Effector CD4-positive, alpha-beta T cell (primary cell): Measurements from ENCODE around the gene GALK2.
"Not testable (repeated sequence)": the region's sequence is repeated elsewhere in the genome, so short reads cannot be mapped to it uniquely, and the experiment has no call there.

Experiments
- DNase-seq: peaks from one replicate; pipeline ENCODE4 v3.0.0-alpha.2; 2020

The GALK2 gene

DNA sequence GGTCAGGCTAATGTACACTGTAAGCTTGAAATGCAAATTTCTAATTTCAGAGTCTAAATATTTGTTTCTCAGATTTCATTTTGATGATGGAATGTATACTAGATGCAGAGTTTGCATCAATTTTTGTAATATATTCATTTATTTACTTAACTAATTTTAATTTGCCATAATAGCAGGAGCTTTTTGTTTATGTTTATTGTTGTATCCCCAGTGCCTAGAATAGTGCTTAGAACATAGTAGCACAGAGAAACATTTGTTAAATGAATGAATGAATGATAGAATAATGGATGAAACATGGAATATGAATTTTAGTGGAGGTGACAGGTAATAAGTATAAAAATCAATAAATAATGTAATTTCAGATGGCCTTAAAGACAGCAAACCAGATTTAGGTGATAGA is 5.2 kb upstream of the GALK2 start:
- no peak for DNase-seq

GRCh38 chr15:49168016-49168415 is 2.0 kb upstream of the GALK2 start:
- no peak for DNase-seq

DNA sequence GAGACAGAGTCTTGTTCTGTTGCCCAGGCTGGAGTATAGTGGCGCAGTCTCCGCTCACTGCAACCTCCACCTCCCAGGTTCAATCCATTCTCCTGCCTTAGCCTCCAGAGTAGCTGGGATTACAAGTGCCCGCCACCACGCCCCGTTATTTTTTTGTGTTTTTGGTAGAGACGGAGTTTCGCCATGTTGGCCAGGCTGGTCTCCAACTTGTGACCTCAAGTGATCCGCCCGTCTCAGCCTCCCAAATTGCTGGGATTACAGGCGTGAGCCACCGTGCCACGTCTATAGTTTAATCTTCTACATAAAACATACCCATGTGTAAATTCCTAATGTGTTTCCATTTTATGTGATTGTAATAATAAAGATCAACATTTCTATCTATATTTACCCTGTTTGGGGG is 1.7 kb downstream of the GALK2 start:
- DNase-seq = no peak

DNA sequence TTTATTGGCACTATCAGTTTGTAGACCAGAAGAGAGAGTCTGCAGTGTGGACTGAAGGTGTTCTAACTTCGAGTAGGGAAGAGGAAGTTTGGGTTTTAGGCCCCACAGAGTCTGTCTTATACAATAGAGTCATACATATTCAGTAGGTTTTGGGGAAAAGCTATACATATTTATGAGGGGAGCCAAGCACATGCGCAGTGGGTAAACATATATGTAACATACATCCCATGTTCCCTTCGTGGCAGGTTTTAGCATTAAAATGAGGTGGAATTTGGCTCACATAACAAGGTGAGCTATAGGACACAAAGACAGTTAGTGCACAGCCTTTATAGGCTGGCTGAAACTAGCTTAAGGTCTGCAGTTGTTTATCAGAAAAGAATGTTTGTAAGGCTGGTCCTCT is 4.9 kb downstream of the GALK2 start:
- DNase-seq = no peak

DNA sequence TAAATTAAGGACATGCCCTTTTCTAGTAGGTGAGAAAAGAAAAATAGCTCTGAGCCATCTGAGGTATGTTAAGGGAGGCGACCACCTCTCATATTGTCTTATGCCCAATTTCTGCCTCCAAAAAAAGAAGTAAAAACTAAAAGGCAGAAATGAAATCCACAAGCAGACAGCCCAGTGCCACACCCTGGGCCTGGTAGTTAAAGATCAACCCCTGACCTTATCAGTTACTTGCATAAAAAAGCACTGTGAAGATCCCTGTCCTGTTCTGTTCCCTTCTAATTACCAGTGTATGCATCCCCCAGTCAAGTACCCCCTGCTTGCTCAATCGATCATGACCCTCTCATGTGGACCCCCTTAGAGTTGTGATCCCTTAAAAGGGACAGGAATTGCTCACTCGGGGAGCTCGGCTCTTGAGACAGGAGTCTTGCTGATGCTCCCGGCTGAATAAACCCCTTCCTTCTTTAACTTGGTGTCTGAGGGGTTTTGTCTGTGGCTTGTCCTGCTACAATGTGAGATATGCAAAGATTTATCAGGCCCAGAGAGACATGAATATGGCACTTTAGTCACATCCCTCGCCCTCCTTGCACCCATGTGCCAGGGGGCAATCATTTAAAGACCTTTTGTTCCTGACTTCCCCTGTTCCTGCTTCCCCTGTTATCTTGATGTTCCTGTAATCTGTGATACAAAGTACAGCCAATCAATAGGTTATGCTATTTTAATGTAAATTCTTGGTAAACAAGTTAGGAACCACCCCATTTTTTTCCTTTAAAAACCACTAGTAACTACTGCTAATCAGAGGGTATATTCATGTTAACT is 5.7 kb downstream of the GALK2 start:
- DNase-seq = not testable (repeated sequence)

DNA sequence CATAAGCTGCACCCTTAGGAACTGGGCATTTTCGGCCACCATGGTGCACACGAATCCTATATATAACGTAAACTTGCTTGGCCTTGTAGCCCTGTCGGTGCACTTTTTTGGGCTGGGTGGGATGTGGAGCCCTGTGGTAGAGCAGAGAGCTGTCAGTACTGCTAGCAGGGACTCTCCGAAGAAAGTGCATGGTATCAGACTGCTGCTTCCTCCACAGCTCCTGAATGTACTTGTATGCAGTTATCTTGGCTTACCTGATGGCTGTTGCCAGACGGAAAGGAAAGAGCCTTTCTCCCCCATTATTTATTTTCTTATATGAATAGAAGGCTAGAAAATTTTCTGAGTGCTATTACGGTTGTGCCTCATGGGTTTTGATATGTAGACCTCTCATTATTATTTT is 8.4 kb downstream of the GALK2 start:
- DNase-seq = no peak

DNA sequence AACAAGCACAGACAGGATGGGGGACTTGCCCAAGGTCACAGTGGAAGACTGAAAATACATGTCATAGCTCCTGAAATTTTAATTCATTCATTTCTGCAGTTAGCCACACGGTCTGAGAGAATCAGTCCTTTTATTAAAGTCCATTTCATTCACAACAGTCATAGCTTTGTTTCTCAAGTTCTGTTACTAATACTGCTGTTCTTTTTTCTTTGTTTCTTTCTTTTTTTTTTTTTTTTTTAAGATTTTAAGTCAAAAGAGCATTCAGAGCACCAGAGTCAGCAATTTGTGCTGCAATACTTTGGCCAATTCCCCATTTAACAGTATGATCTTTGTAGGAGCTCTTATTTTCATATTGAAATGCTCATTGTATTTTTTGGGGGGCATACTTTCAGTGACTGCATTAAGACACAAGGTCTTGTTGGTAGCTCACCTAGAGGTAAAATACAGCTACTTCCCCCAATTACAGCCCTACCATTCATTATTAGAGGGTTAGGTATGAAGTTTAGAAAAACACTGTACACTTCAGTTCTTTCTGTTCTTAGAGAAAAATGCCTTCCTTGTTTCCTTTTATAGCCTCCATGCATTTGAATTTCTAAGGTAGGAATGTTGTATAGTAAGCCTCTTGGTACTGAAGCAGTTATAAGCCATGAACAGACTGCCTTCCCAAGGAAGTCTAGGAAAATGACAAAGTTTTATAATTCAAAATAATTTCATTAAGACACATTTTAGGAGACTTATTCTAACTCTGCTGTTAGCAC is 9.6 kb downstream of the GALK2 start:
- DNase-seq = no peak

DNA sequence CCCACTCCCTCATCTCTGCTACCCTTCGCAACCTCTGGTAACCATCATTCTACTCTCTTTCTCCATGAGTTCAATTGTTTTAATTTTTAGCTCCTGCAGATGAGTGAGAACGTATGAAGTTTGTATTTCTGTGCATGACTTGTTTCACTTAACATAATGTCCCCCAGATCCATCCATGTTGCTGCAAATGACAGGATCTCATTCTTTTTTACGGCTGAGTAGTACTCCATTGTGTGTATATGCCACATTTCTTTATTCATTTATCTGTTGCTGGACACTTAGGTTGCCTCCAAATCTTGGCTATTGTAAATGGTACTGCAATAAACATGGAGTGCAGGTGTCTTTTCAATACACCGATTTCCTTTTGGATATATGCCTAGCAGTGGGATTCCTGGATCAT is 12.1 kb downstream of the GALK2 start:
- DNase-seq = no peak

GRCh38 chr15:49183741-49184140 is 13.7 kb downstream of the GALK2 start:
- not testable (repeated sequence) for DNase-seq

DNA sequence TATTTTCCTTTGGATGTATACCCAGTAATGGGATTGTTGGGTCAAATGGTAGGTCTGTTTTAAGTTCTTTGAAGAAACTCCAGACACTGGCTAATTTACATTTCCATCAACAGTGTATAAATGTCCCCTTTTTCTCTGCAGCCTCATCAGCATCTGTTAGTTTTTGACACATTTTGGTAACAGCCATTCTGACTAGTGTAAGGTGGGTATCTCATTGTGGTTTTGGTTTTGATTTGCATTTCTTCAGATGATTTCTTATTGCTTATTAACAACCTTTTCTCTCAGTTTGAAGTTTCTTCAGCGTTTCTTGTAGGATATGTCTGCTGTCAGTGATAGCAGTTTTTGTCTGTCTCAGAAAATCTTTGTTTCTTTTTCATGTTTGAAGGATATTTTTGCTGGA is 15.4 kb downstream of the GALK2 start:
- DNase-seq = no peak

- no peak for DNase-seq
Observed at GRCh38 chr15:49187549-49188245, 17.6 kb downstream of the GALK2 start.

- no peak for DNase-seq
Observed at GRCh38 chr15:49188933-49189332, 18.9 kb downstream of the GALK2 start.

DNA sequence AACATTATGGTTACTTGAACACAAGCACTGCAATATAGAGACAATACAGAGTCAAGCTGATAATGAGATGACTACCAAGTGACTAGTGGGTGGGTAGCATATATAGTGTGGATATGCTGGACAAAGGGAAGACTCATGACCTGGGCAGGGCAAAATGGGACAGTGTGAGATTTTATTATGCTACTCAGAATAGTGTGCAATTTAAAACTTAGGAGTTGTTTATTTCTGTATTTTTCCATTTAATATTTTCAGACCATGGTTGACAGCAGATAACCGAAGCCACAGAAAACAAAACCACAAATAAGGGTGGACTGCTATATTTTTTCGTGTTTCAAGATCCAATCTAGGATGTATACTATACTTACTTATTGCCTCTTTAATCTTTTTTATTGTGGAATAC is 19.6 kb downstream of the GALK2 start:
- no peak for DNase-seq

- no peak for DNase-seq
Observed at GRCh38 chr15:49190586-49190985, 20.5 kb downstream of the GALK2 start.

- DNase-seq = no peak
Observed at GRCh38 chr15:49191892-49192291, 21.8 kb downstream of the GALK2 start.

DNA sequence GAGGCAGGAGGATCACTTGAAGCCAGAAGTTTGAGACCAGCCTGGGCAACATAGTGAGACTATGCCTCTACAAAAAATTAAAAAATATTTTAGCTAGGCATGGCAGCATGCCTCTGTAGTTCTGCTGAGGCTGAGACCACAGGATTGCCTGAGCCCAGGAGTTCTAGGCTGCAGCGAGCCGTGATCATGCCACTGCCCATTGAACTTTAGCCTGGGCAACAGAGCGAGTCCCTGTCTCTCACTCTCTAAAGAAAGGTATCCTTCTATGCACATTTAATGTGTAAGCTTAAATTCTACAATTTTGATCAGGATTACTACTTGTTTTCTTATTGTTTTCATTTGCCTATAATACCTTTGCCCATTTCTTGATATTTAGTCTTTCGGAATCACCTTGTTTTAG is 26.8 kb downstream of the GALK2 start:
- DNase-seq = no peak

GRCh38 chr15:49199666-49200065 is 29.6 kb downstream of the GALK2 start:
- DNase-seq = no peak

DNA sequence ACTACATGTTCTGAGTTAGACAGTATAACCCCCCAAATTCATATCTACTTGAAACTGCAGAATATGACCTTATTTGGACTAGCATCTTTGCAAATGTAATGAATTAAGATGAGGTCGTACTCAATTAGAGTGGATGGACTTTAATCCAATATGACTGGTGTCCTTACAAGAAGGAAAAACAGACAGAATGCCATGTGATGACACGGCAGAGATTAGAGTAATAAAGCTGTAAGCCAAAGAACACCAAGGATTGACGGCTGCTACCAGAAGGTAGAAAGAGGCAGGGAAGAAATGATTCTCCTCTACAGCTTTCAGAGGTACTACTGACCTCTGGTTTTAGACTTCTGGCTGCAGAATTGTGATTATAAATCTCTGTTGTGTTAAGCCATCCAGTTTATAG is 30.3 kb downstream of the GALK2 start:
- DNase-seq = no peak

- DNase-seq = not testable (repeated sequence)
Observed at GRCh38 chr15:49208102-49208501, 38.1 kb downstream of the GALK2 start.

GRCh38 chr15:49212897-49213296 is 42.9 kb downstream of the GALK2 start:
- DNase-seq = no peak

DNA sequence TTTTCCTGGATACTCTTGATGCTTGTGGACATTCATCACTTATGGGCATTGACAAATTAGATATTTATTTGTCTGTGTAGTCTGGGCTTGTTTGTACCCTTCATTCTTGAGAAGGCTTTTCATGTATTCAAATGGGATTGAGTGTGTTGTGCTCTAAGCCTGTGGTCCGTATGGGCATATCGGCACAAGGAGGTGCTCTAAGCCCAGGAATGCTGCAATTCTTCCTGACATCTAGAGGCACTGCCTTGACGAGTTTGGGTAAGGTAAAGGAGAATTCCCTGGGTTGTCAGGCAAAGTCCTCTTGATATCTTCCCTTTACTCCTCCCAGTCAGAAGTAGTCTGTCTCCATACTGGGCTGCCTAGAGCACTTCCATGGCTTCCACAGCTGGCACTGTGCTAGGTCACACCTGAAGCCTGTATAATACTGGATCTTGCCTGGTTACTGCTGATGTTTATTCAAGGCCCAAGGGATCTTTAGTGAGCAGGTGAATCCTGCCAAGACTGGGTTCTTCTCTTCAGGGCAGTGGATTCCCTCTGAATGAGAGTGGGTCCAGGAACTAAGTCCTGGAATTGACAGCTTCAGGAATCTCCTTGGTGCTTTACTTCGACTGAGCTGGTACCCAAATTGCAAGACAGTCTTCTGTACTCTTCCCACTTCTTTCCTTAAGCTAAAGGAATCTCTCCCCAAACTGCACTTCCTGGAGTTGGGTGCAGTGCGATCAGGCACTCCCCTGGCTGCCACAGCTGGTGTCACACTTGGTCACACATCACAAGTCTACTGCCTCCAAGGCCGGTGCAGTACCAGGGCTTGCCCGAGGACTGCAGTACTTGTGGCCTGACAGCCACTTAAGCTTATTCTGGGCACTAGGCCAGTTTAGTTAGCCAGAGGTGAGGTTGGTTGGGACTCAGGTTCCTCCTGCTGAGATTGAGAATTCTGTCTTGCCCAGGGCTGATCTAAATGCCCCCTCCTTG is 46.0 kb downstream of the GALK2 start:
- no peak for DNase-seq

- no peak for DNase-seq
Observed at GRCh38 chr15:49223536-49224274, 53.7 kb downstream of the GALK2 start.
